Activated T-helper 1 cell treated with Interleukin-2 at 50 U/mL for 16 hours (primary cell): ENCODE measurements around the gene POM121C.
"Not testable (repeated sequence)": the region's sequence is repeated elsewhere in the genome, so short reads cannot be mapped to it uniquely, and the experiment has no call there.

Experiments
- DNase-seq: peaks from one replicate; pipeline ENCODE4 v3.0.0-alpha.2; 2020; ENCODE audit warnings: low read depth

Gene POM121C

DNA sequence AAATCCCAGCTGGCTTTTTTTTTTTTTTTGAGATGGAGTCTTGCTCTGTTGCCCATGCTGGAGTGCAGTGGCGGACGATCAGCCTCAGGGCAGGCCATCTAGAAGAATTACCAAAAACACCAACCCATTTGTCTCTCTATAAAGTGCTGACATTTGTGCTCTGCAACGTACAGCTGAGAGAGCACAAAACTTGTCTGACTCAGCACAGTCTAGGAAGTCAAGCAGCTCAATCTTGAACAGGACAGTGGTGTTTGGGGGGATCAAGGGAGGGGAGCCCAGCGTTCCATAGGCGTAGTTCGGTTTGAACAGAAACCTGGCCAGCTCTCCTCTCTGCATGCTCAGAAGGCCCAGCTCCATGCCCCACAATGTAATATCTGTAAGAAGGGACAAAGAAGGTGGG is 92.9 kb downstream of the POM121C start:
- DNase-seq: not testable (repeated sequence)

DNA sequence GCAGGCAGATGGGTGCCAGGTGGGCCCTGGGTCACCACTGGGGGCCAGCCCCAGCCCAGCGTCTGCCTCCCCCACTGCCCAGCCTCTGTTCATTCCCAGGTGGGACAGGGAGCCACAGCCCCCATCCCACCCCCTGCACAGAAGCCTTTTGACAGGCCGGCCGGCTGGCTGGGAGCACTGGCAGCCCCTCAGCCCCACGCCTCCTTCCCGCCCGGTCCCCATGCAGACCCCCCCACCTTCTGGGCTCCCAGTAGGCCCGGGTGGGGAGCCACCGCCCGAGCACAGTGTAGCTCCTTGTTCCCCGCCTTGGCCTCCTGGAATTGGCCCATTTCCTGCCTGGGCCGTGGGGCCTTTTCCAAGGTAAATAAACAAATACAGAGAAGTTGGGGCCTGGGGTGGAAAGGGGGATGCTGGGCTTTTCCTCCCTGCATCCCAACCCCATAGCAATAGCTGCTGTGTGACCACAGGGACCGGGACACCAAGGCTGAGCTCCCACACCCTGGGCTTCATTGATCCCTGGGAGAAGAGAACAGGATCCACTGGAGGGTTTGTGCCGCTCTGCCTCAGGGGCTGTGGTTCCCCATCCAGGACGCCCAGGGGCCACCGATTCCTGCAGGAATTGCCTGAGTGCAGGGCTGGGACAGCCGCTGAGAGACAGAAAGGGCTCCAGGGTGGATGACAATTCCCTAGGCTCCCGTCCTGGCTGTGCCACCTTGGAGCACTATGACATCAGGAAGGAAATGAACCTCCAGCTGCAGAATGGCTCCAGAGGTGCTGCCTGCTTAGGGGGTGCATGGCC is 111.4 kb downstream of the POM121C start:
- DNase-seq: not testable (repeated sequence)

DNA sequence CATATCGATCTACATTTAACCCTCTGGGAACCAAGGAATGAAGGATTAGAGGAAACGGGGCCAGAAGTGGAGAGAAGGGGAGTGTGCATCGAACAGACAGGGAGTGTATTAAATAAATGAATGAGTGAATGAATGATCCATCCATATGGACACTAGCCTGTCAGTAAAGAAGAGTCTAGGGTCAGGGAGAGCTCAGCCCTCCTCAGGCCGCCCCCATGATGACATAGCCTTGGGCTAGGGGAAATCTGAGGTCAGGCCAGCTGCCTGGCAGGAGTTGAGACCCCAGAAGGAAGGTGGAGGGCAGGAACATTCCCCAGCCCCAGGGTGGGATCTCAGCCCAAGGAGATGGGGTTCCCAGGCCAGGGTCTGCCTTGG is 112.0 kb downstream of the POM121C start:
- not testable (repeated sequence) for DNase-seq

DNA sequence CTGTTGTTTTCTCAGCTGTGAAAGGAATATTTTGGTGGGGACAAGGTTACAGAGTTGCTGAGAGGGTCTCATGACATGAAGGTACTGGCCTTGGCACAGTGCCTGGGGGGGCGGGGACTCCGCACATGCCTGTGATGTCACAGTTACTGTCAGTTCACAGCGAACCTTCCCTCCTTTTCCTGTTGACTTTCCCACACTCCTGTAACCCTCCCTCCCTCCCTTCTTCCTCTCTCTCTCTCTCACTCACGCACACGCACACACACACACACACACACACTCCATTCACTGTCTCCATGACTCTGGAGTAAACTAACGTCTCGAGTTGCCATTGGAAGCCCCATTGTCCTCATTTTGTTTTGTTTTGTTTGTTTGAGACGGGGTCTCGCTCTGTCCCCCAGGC is 118.8 kb downstream of the POM121C start:
- not testable (repeated sequence) for DNase-seq
